AG04450 (cell line): ENCODE measurements around the gene ATF6. TPM values are rescaled to one million over a fixed set of nuclear protein-coding genes. Genes with fewer than 3 reads are reported as not detected.

Experiments
- CTCF ChIA-PET: fragments of 300-600, 350-600 bp; formaldehyde crosslinking; extraction: SDS; loops from one replicate; lab custom pipeline; 2022; ENCODE audit warnings: antibody characterized with exemption, inconsistent platforms; lab: Charles Lee
- POLR2A ChIA-PET: fragments of 350-600 bp; formaldehyde crosslinking; extraction: SDS; loops from one replicate; lab custom pipeline; 2021; ENCODE audit warnings: antibody characterized with exemption, inconsistent platforms; lab: Yijun Ruan, JAX
- DNase-seq: peaks from one replicate; pipeline ENCODE4 v3.0.0-alpha.2; 2011; ENCODE audit warnings: low read depth, low spot score
- H3K27ac ChIP-seq: one replicate; pipeline ENCODE4 v1.5.1; 2012; ENCODE audit warnings: low read depth, low read length, control low read depth
- H3K27me3 ChIP-seq: one replicate; pipeline ENCODE4 v1.6.0; 2012; ENCODE audit warnings: low read length; ENCODE audit not compliant: control insufficient read depth, insufficient read depth
- H3K4me3 ChIP-seq: 2 replicates; pipeline ENCODE4 v1.5.1; 2011; ENCODE audit warnings: mild to moderate bottlenecking, low read depth, low read length, control low read depth
- H3K9me3 ChIP-seq: 2 replicates; pipeline ENCODE4 v1.5.1; 2012; ENCODE audit warnings: low read length; ENCODE audit not compliant: control insufficient read depth, insufficient read depth
- polyA plus RNA-seq: library from polyadenylated mRNA; depleted of rRNA; stranded (reverse); fragments of >200 nt; gene quantifications from 2 replicates; pipeline ENCODE4 v1.2.3, GENCODE V29; 2011
- TF ChIP-seq, protein P1 (sequence below): IDR thresholded peaks from 2 replicates; pipeline ENCODE4 v1.5.1; 2011; ENCODE audit warnings: low read depth, low read length, control low read depth, inconsistent platforms

ATF6 gene
- polyA plus RNA-seq, 1 experiment = 33.6 TPM

DNA sequence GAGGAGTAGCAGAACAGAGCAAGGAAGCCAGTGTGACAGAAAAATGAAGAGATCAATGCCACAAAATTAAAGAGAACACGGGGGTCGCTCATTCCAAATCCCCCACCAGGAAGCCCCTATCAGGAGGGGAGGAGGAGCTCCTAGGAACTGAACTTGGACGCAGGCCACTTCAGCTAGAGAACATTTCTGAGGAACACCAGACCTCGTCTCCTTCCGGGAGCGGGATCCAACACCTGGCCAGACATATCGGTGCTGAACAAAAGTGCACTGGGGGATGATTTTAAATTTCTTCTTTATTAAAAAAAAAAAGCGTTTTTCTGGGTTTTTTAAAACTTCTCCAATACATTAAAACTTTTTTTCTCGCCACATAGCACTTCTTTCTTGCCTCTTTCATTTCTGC, 216.8 kb downstream of the ATF6 start:
- TF ChIP-seq, protein P1, sequence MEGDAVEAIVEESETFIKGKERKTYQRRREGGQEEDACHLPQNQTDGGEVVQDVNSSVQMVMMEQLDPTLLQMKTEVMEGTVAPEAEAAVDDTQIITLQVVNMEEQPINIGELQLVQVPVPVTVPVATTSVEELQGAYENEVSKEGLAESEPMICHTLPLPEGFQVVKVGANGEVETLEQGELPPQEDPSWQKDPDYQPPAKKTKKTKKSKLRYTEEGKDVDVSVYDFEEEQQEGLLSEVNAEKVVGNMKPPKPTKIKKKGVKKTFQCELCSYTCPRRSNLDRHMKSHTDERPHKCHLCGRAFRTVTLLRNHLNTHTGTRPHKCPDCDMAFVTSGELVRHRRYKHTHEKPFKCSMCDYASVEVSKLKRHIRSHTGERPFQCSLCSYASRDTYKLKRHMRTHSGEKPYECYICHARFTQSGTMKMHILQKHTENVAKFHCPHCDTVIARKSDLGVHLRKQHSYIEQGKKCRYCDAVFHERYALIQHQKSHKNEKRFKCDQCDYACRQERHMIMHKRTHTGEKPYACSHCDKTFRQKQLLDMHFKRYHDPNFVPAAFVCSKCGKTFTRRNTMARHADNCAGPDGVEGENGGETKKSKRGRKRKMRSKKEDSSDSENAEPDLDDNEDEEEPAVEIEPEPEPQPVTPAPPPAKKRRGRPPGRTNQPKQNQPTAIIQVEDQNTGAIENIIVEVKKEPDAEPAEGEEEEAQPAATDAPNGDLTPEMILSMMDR = no peak
- H3K27me3 ChIP-seq = peaks cover 16% of the 10 kb centered on the region
- no peak overlapping the region for H3K4me3 ChIP-seq
- DNase-seq = no peak
- ChIA-PET CTCF (no interaction called here), POLR2A (no interaction called here)
- H3K9me3 ChIP-seq = peaks cover 22% of the 10 kb centered on the region
- H3K27ac ChIP-seq = no peak overlapping the region

GRCh38 chr1:161983725-161984124, 217.6 kb downstream of the ATF6 start:
- Histone ChIP-seq H3K27ac (no peak overlapping the region), H3K9me3 (peaks cover 16% of the 10 kb centered on the region), H3K27me3 (peaks cover 15% of the 10 kb centered on the region), H3K4me3 (no peak overlapping the region)
- no peak for DNase-seq
- ChIA-PET POLR2A (no interaction called here), CTCF (no interaction called here)
- TF ChIP-seq, protein P1 = no peak

- CTCF ChIA-PET = no interaction called here
- TF ChIP-seq, protein P1 = no peak
Observed at GRCh38 chr1:161985301-161985822, 219.2 kb downstream of the ATF6 start.

GRCh38 chr1:161986328-161986727, 220.2 kb downstream of the ATF6 start:
- Histone ChIP-seq H3K4me3 (no peak overlapping the region), H3K9me3 (peaks cover 16% of the 10 kb centered on the region), H3K27me3 (peaks cover 11% of the 10 kb centered on the region), H3K27ac (no peak overlapping the region)
- CTCF ChIA-PET = no interaction called here
- TF ChIP-seq, protein P1 = no peak
- POLR2A ChIA-PET = no interaction called here
- DNase-seq = no peak

More at GRCh38 chr1:161985301-161985822, 219.2 kb downstream of the ATF6 start:
- Histone ChIP-seq H3K9me3 (peaks cover 16% of the 10 kb centered on the region), H3K27me3 (peaks cover 15% of the 10 kb centered on the region), H3K4me3 (no peak overlapping the region), H3K27ac (no peak overlapping the region)
- no peak for DNase-seq
- POLR2A ChIA-PET = no interaction called here

DNA sequence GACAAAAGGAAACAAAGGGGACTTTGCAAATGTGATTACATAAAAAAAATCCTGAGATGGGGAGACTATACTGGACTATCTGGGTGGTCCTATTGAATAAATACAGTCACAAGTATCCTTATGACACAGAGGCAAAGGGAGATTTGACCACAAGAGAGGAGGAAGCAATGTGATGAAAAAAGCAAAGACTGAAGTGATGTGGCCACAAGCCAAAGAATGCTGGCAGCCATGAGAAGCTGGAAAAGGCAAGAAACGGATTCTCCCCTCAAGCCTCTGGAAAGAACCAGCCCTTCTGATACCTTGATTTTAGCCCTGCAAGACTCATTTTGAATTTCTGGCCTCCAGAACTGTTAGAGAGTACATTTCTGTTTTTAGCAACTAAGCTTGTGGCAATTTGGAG, 221.2 kb downstream of the ATF6 start:
- H3K27me3 ChIP-seq = peaks cover 7% of the 10 kb centered on the region
- no peak for DNase-seq
- H3K27ac ChIP-seq = no peak overlapping the region
- H3K4me3 ChIP-seq = no peak overlapping the region
- TF ChIP-seq, protein P1 = no peak
- peaks cover 16% of the 10 kb centered on the region for H3K9me3 ChIP-seq
- ChIA-PET CTCF (no interaction called here), POLR2A (no interaction called here)
